Stimulated activated CD4-positive, alpha-beta T cell treated with anti-CD3 and anti-CD28 coated beads, Interleukin-12 subunit alpha, Interleukin-12 subunit beta, amount 100 ng/mL, for 48 hours (primary cell): ENCODE measurements around the gene FBXO21.

ENCODE experiments used
- DNase-seq, 3 donors: peaks; one replicate each; pipeline ENCODE4 v3.0.0-alpha.2; 2020; ENCODE audit warnings: low read depth in 2 of 3, low spot score in 1 of 3

Gene FBXO21

GRCh38 chr12:117167769-117168168 lies 22.5 kb downstream of the FBXO21 start:
- no peak for DNase-seq

DNA sequence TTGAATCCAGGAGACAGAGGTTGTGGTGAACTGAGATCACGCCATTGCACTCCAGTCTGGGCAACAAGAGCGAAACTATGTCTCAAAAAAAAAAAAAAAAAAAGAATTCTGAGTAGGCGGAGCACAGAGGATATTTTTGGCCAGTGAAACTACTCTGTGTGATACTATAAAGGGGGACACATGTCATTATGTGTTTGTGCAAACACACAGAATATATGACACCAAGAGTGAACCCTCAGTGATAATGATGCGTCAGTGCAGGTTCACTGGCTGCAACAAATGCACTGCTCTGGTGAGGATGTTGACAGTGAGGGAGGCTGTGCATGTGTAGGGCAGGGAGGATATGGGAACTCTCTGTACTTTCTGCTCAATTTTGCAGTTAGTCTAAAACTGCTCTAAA lies 24.2 kb downstream of the FBXO21 start:
- DNase-seq = no peak

- DNase-seq = no peak
These were observed 24.9 kb downstream of the FBXO21 start for GRCh38 chr12:117165342-117165741.

DNA sequence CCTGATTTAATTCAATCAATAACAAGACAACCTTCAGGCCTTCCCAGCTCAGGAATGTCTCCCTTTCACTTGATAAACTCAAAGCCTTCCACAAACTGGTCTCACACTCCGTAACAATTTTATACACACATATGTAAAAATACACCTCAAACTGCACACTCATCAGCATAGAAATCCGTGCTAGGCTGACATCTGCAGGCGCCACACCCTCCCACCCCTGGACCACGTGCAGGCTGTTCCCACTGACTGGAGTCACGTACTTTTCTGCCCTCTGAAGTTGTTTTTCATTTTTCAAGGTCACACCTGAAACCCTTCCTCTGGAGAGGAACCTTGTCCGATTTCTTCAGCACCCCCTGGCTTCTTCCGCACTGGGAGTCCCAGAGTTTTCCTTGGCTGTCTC lies 27.6 kb downstream of the FBXO21 start:
- DNase-seq = no peak

GRCh38 chr12:117162167-117162539 lies 28.1 kb downstream of the FBXO21 start:
- DNase-seq = no peak

GRCh38 chr12:117161460-117162166 lies 28.7 kb downstream of the FBXO21 start:
- no peak for DNase-seq

- no peak for DNase-seq
These were observed 30.6 kb downstream of the FBXO21 start for GRCh38 chr12:117159674-117160073.

- DNase-seq = no peak
These were observed 31.2 kb downstream of the FBXO21 start for GRCh38 chr12:117158911-117159553.

- no peak for DNase-seq
These were observed 32.2 kb downstream of the FBXO21 start for GRCh38 chr12:117158096-117158495.

- peak; percentile 63 to 71 (median 67) for DNase-seq
These were observed 34.8 kb downstream of the FBXO21 start for GRCh38 chr12:117155278-117156060.

DNA sequence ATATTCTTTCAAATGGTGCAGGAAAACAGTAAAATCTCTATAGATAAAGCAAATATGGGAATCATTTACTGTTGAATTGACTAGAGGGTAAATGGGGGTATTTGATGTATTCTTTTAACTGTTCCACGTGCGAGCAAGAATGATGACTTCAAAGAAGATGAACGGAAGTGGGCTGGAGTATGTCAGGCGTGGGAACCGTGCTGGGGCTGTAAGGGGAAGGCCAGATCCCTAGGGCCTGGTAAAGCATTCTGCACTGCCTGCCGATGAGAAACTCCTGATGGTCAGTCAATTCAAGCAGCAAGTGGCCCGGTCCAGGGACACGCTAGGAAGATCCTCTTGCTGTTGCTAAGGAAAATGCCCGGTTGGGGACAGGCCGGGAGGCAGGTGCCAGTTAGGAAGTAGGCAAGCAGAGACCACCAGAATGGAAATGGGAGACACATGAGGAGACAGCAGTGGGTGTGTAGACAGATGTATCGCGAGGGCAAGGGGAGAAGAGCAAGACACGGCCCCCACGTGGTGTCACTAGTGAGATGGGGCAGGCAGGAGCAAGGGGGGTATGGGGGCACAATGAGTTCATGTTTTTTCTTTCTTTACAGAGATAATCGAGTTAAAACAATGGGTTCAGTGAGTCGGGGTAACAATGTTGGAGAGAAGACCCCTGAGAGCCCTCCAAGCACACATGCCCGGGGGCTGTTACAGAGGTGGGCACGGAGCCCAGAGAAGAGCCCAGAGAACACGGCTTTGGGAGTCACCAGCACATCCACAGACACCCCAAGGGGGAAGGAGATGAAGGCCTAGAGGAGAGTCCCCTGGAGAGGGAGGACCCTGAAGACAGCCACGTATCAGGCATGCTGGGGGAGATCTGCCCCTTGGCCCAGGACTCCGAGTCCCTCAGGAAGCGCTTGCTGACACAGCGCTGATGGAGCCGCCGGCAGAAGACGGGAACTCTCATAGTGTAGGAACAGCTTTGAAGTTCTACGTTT lies 37.2 kb downstream of the FBXO21 start:
- DNase-seq = no peak

DNA sequence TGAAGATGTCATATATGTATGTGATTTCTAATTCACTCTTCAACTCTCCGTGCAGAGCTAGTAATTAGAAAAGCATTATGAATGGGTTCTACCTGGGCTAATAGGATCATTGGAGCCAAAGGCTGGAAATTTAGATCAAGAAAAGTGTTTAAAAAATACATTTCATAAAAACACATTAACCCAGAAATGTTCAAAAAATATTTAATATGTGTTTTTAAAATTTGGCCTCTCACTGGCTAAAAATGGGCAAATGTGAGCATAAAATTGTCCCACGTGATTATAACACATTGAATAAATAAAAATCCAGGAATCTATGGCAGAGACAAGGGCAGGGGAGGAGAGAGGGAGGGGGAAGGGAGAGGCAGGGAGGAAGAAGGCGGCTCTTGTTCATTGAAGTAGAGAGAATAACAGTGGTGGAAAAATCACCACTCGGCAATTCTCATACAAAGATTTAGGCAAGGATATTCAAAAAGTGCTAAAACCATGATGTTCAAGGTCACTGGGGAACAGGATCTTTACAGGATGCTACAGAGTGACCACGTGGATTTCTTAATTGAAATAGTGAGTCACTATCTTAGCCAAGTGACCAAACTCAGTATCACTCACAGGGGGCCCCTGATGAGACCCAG lies 38.8 kb downstream of the FBXO21 start:
- DNase-seq = no peak

- no peak for DNase-seq
These were observed 40.8 kb downstream of the FBXO21 start for GRCh38 chr12:117149431-117149830.

GRCh38 chr12:117148642-117149041 lies 41.6 kb downstream of the FBXO21 start:
- DNase-seq = peak in 1 of 3 donors; percentile 23

GRCh38 chr12:117147639-117148038 lies 42.6 kb downstream of the FBXO21 start:
- no peak for DNase-seq

DNA sequence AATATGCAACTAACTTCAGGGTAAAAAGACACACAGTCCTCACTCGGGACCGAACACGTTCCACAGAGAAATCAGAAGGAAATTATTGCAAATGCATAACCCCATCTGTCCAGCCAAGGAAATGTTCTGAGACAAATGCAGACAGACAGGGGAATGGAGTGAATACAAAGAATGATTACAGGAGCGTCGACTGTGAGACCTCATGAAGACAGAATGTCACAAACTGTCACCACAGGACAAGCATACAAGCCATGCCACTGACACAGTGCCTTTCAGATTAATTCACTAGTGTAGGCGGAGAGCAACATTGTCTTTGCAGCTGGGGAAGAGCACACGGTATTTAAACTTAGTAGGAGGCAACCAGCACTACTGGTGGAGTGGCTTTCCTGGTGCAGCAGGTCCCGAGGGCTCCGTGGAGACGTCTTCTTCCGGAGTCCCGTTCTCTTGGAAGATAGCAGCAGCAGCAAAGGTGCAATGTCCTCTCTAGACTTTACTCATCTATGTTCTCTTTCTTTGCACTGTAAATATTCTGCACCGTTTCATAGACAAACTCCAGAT lies 44.6 kb downstream of the FBXO21 start:
- DNase-seq = no peak

GRCh38 chr12:117144599-117144998 lies 45.7 kb downstream of the FBXO21 start:
- DNase-seq = no peak

- DNase-seq = no peak
These were observed 47.2 kb downstream of the FBXO21 start for GRCh38 chr12:117143008-117143532.

- DNase-seq = no peak
These were observed 48.2 kb downstream of the FBXO21 start for GRCh38 chr12:117142094-117142493.
